Measurements from ENCODE around the gene SAE1. TPM values are rescaled to one million over a fixed set of nuclear protein-coding genes. Genes with fewer than 3 reads are reported as not detected.
A peak's percentile ranks its signal among the peaks of the same experiment; 100 is the strongest.

The SAE1 gene
- total and polyA plus RNA-seq, 2 experiments from 2014 or later: 115 to 236 TPM

GRCh38 chr19:47109177-47109540 lies 21.5 kb upstream of the SAE1 start (continued):
- no peak for TF ChIP-seq ZNF114 (CRISPR knock-in tag; IDR thresholded peaks at IDR 0.05)

- no peak overlapping the region for H2AFZ ChIP-seq
- peaks cover 17% of the 10 kb centered on the region; the same call in 1 of the 2 replicates for H3F3A ChIP-seq (replicated peaks; ENCODE audit: low read depth)
- DNase-seq (ENCODE audit: low spot score) (peak; percentile 52), ATAC-seq (no peak)
- H3K4me3 ChIP-seq: peak overlapping the region; percentile 92
- H3K27ac Mint-ChIP-seq: peak overlapping the region; percentile 99
- peaks cover 58% of the 10 kb centered on the region for H3K36me3 Mint-ChIP-seq (ENCODE audit: low read depth)
- peak overlapping the region; percentile 96 for H3K27ac ChIP-seq (ENCODE audit: low read depth)
- peaks cover 60% of the 10 kb centered on the region for H3K79me2 ChIP-seq (replicated peaks; ENCODE audit: insufficient read depth)
- peak; percentile 20; the same call in 1 of the 2 replicates for TF ChIP-seq CREB1 (CRISPR knock-in tag; IDR thresholded peaks at IDR 0.05; ENCODE audit: low read depth)
- TF ChIP-seq JUNB (IDR thresholded peaks at IDR 0.05; ENCODE audit: unreplicated experiment): no peak
- TF ChIP-seq POLR2AphosphoS5 (IDR thresholded peaks at IDR 0.05; ENCODE audit: low read depth): peak; percentile 62
- no peaks in the 10 kb centered on the region; the same call in 2 of the 3 replicates for H3K9me3 Mint-ChIP-seq
- H3K4me3 Mint-ChIP-seq: peak overlapping the region; percentile 94
- H3K4me1 Mint-ChIP-seq: peaks cover 49% of the 10 kb centered on the region
- H3K27me3 ChIP-seq (ENCODE audit: insufficient read depth): no peaks in the 10 kb centered on the region
- H3K27me3 Mint-ChIP-seq (ENCODE audit: insufficient read depth, low read depth, poor library complexity): peaks cover 25% of the 10 kb centered on the region
- peaks cover 31% of the 10 kb centered on the region for H3K4me1 ChIP-seq (ENCODE audit: insufficient read depth)
- H3K9me2 ChIP-seq (ENCODE audit: insufficient read depth): no peaks in the 10 kb centered on the region
- peak overlapping the region; percentile 93 for H3K4me2 ChIP-seq
- no peaks in the 10 kb centered on the region for H4K20me1 ChIP-seq (replicated peaks; ENCODE audit: insufficient read depth)
- no peaks in the 10 kb centered on the region for H3K36me3 ChIP-seq (ENCODE audit: insufficient read depth)
These were observed 20.9 kb upstream of the SAE1 start for GRCh38 chr19:47109541-47110375.

- ATAC-seq (no peak), DNase-seq (ENCODE audit: low spot score) (no peak)
- Mint-ChIP-seq H3K27ac (peak overlapping the region; percentile 99), H3K4me3 (peak overlapping the region; percentile 94), H3K36me3 (ENCODE audit: low read depth) (peaks cover 53% of the 10 kb centered on the region), H3K27me3 (ENCODE audit: insufficient read depth, low read depth, poor library complexity) (peaks cover 25% of the 10 kb centered on the region), H3K9me3 (no peaks in the 10 kb centered on the region; the same call in 2 of the 3 replicates), H3K4me1 (peaks cover 48% of the 10 kb centered on the region)
- Histone ChIP-seq H3K4me2 (peak overlapping the region; percentile 93), H3K36me3 (ENCODE audit: insufficient read depth) (no peaks in the 10 kb centered on the region), H4K20me1 (replicated peaks; ENCODE audit: insufficient read depth) (no peaks in the 10 kb centered on the region), H3F3A (replicated peaks; ENCODE audit: low read depth) (peaks cover 17% of the 10 kb centered on the region; the same call in 1 of the 2 replicates), H3K9me2 (ENCODE audit: insufficient read depth) (no peaks in the 10 kb centered on the region), H3K27me3 (ENCODE audit: insufficient read depth) (no peaks in the 10 kb centered on the region), H3K4me3 (peak overlapping the region; percentile 92), H2AFZ (no peak overlapping the region), H3K27ac (ENCODE audit: low read depth) (peak overlapping the region; percentile 96), H3K79me2 (replicated peaks; ENCODE audit: insufficient read depth) (peaks cover 52% of the 10 kb centered on the region), H3K4me1 (ENCODE audit: insufficient read depth) (peaks cover 31% of the 10 kb centered on the region)
- TF ChIP-seq JUNB (IDR thresholded peaks at IDR 0.05; ENCODE audit: unreplicated experiment) (no peak), EZH2 (IDR thresholded peaks at IDR 0.05; ENCODE audit: low read depth, unreplicated experiment) (no peak), ETS1 (IDR thresholded peaks at IDR 0.05) (no peak), ZNF114 (CRISPR knock-in tag; IDR thresholded peaks at IDR 0.05) (no peak), POLR2AphosphoS5 (IDR thresholded peaks at IDR 0.05; ENCODE audit: low read depth) (no peak), ZNF462 (CRISPR knock-in tag; IDR thresholded peaks at IDR 0.05) (no peak)
These were observed 20.1 kb upstream of the SAE1 start for GRCh38 chr19:47110521-47111005.

Data from GM23338 (cell line).